Brain microvascular endothelial cell (primary cell): ENCODE results near the gene TOB1.

ENCODE experiments used
- DNase-seq: peaks from one replicate; pipeline ENCODE4 v3.0.0-alpha.2; 2020
- H3K27ac ChIP-seq: fragments of 250-450 bp; sonication (Bioruptor Pico); 2 replicates; pipeline ENCODE4 v1.5.1; 2020; ENCODE audit warnings: mild to moderate bottlenecking, moderate library complexity
- H3K27me3 ChIP-seq: fragments of 250-450 bp; sonication (Bioruptor Pico); replicated peaks from 2 replicates; pipeline ENCODE4 v1.5.1; 2020; ENCODE audit warnings: mild to moderate bottlenecking
- H3K36me3 ChIP-seq: fragments of 250-450 bp; sonication (Bioruptor Pico); replicated peaks from 2 replicates; pipeline ENCODE4 v1.5.1; 2020; ENCODE audit warnings: mild to moderate bottlenecking
- H3K4me3 ChIP-seq: 2 replicates; pipeline ENCODE4 v1.5.1; 2011; ENCODE audit warnings: low read depth, mild to moderate bottlenecking, control low read depth, low read length, moderate library complexity
- in situ Hi-C: cut with HindIII; loops from 2 replicates; pipeline ENCODE4 v1.10.0; 2017; ENCODE audit warnings: low sequenced_read_pairs, low pct_ligation_motif_present
- TF ChIP-seq, protein P1 (sequence below): IDR thresholded peaks from 2 replicates; pipeline ENCODE4 v1.5.1; 2011; ENCODE audit warnings: low read depth, mild to moderate bottlenecking, moderate library complexity, low read length, control low read depth, inconsistent platforms; ENCODE audit errors: missing control alignments

TOB1 gene, protein sequence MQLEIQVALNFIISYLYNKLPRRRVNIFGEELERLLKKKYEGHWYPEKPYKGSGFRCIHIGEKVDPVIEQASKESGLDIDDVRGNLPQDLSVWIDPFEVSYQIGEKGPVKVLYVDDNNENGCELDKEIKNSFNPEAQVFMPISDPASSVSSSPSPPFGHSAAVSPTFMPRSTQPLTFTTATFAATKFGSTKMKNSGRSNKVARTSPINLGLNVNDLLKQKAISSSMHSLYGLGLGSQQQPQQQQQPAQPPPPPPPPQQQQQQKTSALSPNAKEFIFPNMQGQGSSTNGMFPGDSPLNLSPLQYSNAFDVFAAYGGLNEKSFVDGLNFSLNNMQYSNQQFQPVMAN

DNA sequence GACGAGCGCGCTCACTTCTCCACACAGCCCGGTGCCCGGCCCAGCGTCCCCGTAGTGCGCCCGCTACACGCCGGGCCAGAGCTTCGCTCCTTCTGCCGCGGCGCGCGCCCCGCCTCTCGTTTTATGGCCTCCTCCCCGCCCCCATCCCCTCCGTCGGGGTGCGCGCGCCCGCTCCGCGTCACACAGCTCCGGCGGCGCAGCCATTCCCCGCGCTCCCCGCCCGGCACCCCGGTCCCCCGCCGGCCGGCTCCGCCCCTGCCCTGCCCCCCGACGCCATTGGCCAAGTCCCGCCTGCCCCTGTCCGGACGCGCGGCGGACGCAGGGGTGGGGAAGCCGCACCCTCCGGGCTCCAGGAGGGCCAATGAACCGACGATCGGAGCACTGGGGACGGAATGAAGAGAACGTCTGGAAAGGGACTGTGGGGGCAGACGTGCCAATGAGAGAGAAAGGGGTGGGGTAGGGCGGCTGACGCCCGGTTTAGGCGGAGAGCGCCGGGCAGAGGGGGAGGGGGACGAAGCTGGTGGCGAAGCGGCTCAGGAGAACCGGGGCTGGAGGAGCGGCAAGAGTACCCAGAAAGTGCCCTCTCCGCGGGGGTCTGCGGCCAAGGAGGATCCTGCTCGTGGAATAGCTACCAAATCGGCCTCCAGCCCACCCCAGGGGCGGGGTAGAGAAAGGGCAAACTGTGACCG lies at the start of gene TOB1:
Gene TOB1 (minus strand): TSS at position 94 of the 689 bp plus-strand sequence. CDS start 2,337 bp downstream, outside the sequence.
- H3K4me3 ChIP-seq, result peak within 1 kb of the TSS; percentile 84
- TF ChIP-seq, protein P1, sequence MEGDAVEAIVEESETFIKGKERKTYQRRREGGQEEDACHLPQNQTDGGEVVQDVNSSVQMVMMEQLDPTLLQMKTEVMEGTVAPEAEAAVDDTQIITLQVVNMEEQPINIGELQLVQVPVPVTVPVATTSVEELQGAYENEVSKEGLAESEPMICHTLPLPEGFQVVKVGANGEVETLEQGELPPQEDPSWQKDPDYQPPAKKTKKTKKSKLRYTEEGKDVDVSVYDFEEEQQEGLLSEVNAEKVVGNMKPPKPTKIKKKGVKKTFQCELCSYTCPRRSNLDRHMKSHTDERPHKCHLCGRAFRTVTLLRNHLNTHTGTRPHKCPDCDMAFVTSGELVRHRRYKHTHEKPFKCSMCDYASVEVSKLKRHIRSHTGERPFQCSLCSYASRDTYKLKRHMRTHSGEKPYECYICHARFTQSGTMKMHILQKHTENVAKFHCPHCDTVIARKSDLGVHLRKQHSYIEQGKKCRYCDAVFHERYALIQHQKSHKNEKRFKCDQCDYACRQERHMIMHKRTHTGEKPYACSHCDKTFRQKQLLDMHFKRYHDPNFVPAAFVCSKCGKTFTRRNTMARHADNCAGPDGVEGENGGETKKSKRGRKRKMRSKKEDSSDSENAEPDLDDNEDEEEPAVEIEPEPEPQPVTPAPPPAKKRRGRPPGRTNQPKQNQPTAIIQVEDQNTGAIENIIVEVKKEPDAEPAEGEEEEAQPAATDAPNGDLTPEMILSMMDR, result no peak
- in situ Hi-C loops, result no loop called here

DNA sequence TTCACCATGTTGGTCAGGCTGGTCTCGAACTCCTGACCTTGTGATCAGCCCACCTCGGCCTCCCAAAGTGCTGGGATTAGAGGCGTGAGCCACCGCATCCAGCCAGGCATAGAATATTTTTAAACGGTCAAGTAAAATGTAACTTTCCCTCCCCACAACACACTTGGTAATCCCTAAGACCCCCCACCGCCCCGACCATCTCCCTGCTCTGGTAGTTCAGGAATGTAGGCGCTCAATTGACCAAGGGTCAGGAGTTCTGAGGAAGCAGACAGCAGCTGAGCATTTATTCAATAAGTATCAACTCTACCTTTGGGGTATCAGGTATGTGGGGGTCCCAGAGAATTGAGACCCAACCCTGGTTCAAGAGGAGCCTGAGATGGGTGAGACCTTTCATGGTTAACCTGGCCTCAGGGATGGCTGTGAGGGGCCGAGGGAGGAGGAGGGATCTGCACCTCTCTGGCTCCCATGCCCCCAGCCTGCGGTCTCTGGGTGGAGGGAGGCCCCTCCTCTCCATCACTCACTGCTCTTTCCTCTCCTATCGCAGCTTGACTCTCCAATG lies 48.4 kb upstream of the TOB1 start:
- in situ Hi-C loops, result no loop called here
- Histone ChIP-seq H3K27me3 (peaks cover 3% of the 10 kb centered on the region), H3K4me3 (no peak overlapping the region), H3K27ac (no peak overlapping the region), H3K36me3 (no peaks in the 10 kb centered on the region)
- no peak for DNase-seq
- TF ChIP-seq, protein P1, result no peak

More for the DNA sequence above, at the start of gene TOB1:
- H3K36me3 ChIP-seq, result peaks cover 9% of the 10 kb centered on the region
- H3K27ac ChIP-seq, result peak within 1 kb of the TSS; percentile 91
- H3K27me3 ChIP-seq, result no peaks in the 10 kb centered on the region
- peak; percentile 91 for DNase-seq

DNA sequence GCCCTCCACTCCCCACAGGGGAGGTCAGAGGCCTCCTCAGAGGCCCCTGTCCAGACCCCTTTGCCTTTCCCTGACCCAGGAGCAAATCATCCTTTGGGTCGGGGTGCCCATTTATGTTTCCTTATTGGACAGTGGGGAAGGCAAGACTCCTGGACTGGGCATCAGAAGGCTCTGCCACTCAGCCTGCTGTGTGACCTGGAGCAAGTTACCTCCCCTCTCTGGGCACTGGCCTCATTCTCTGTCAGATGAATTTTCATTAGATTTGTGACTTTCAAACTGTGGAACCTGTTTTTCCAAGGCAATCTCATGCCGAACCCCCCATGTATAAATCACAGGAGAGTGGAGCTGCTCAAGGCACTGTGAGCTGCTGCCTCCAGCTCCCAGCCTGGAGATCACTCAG lies 47.0 kb upstream of the TOB1 start:
- no peak overlapping the region for H3K4me3 ChIP-seq
- in situ Hi-C loops, result no loop called here
- H3K27ac ChIP-seq, result no peak overlapping the region
- H3K27me3 ChIP-seq, result peaks cover 3% of the 10 kb centered on the region
- DNase-seq, result no peak
- no peaks in the 10 kb centered on the region for H3K36me3 ChIP-seq
- TF ChIP-seq, protein P1, result no peak

DNA sequence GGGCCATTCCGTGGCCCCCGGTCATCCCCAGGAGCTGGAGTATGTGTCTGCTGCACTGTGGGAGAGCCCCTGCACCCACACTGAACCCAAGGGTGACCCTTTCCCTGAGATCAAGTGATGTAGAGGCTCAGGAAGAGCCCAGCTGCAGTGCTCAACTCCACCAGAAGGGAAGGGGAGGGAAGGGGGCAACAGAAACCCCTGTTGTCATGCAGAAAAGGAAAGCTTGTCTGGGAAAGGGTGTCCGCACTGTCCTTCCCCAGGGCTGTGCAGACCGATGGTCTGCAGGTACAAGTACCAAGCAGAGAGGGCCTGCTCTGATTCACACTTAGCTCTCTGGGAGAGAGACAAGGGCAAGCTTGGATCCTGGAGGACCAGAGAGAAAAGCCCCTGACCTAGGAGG lies 45.7 kb upstream of the TOB1 start:
- no peak for DNase-seq
- Histone ChIP-seq H3K36me3 (no peaks in the 10 kb centered on the region), H3K27ac (no peak overlapping the region), H3K27me3 (peaks cover 3% of the 10 kb centered on the region), H3K4me3 (no peak overlapping the region)
- TF ChIP-seq, protein P1, result no peak
- in situ Hi-C loops, result no loop called here

DNA sequence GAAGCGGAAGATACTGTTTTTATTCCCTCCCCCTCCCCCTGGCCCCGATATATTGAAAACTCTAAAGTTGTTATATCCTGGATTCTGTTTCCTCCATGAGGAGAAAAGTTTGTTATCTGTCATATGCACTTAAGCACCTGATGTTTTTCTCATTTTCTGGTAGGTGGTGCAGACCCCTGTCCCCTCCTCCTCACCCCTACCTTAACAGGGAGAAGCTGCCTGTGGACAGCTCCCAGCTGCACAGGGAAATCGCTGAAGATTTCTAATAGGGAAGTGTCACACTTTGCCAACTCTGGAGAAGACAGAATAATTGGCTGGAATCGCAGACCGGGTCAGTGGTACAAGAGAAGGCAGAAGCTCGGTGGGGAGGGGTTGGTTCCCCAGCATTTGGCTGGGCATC lies 45.3 kb upstream of the TOB1 start:
- Histone ChIP-seq H3K27ac (no peak overlapping the region), H3K4me3 (no peak overlapping the region), H3K27me3 (peaks cover 3% of the 10 kb centered on the region), H3K36me3 (no peaks in the 10 kb centered on the region)
- in situ Hi-C loops, result no loop called here
- DNase-seq, result no peak
- TF ChIP-seq, protein P1, result no peak
